Prostate gland (tissue), 2 donors: Measurements from ENCODE around the gene C3orf70.

Experiments used
- CTCF ChIP-seq, 4 experiments: fragments of 200-600 bp in 2 of 4; fragments of 450-650 bp in 2 of 4; sonication (generic) in 2 of 4; IDR thresholded peaks; 1 replicate in 3 of 4; 2 replicates in 1 of 4; pipeline ENCODE4 v1.5.1; 2016 to 2019; ENCODE audit warnings: antibody characterized with exemption in 4 of 4, mild to moderate bottlenecking in 2 of 4, moderate library complexity in 2 of 4
- POLR2AphosphoS5 ChIP-seq: sonication (generic); formaldehyde crosslinking; IDR thresholded peaks from one replicate; pipeline ENCODE4 v1.6.1; 2017; ENCODE audit warnings: antibody characterized with exemption

GRCh38 chr3:185052631-185053030, 100.2 kb downstream of the C3orf70 start:
- TF ChIP-seq CTCF (IDR thresholded peaks at IDR 0.05) = no peak
- no peak for TF ChIP-seq POLR2AphosphoS5
